Trophoblast cell (in vitro differentiated cells and primary cell): ENCODE measurements around the gene KAT2A.

ENCODE experiments used
- DNase-seq, 2 donors: peaks; one replicate each; pipeline ENCODE4 v3.0.0-alpha.2; 2016
- H2AFZ ChIP-seq: 2 replicates; pipeline ENCODE4 v1.6.1; 2013; ENCODE audit warnings: low read length, moderate library complexity, mild to moderate bottlenecking; ENCODE audit not compliant: insufficient read depth, poor library complexity
- H2AK5ac ChIP-seq: 2 replicates; pipeline ENCODE4 v1.6.1; 2013; ENCODE audit warnings: mild to moderate bottlenecking, low read length
- H2BK120ac ChIP-seq: 2 replicates; pipeline ENCODE4 v1.6.1; 2013; ENCODE audit warnings: low read length, mild to moderate bottlenecking, moderate library complexity; ENCODE audit not compliant: insufficient read depth, poor library complexity
- H2BK12ac ChIP-seq: 2 replicates; pipeline ENCODE4 v1.6.1; 2013; ENCODE audit warnings: mild to moderate bottlenecking, low read length, moderate library complexity
- H2BK5ac ChIP-seq: 2 replicates; pipeline ENCODE4 v1.6.1; 2013; ENCODE audit warnings: low read length, low read depth, moderate library complexity, mild to moderate bottlenecking; ENCODE audit not compliant: poor library complexity
- H3K14ac ChIP-seq: 2 replicates; pipeline ENCODE4 v1.6.1; 2013; ENCODE audit warnings: mild to moderate bottlenecking, low read length
- H3K18ac ChIP-seq: 2 replicates; pipeline ENCODE4 v1.6.1; 2013; ENCODE audit warnings: mild to moderate bottlenecking, low read length
- H3K23ac ChIP-seq: 2 replicates; pipeline ENCODE4 v1.6.1; 2013; ENCODE audit warnings: low read length
- H3K27ac ChIP-seq: 2 replicates; pipeline ENCODE4 v1.5.1; 2013; ENCODE audit warnings: low read depth, mild to moderate bottlenecking, inconsistent platforms, low read length, moderate library complexity
- H3K27me3 ChIP-seq: 2 replicates; pipeline ENCODE4 v1.6.1; 2013; ENCODE audit warnings: inconsistent platforms, mild to moderate bottlenecking, low read length, moderate library complexity; ENCODE audit not compliant: insufficient read depth
- H3K36me3 ChIP-seq, 2 experiments: 1 replicate in 1 of 2; 2 replicates in 1 of 2; pipeline ENCODE4 v1.6.1; 2013; ENCODE audit warnings: low read length in 2 of 2, mild to moderate bottlenecking in 2 of 2, moderate library complexity in 1 of 2; ENCODE audit not compliant: insufficient read depth in 2 of 2, control insufficient read depth in 1 of 2
- H3K4ac ChIP-seq: 2 replicates; pipeline ENCODE4 v1.6.1; 2013; ENCODE audit warnings: low read depth, mild to moderate bottlenecking, low read length, moderate library complexity
- H3K4me1 ChIP-seq, 2 experiments: 1 replicate in 1 of 2; 2 replicates in 1 of 2; pipeline ENCODE4 v1.6.1; 2013; ENCODE audit warnings: low read length in 2 of 2, mild to moderate bottlenecking in 2 of 2, moderate library complexity in 1 of 2; ENCODE audit not compliant: insufficient read depth in 2 of 2, control insufficient read depth in 1 of 2
- H3K4me2 ChIP-seq: 2 replicates; pipeline ENCODE4 v1.6.1; 2013; ENCODE audit warnings: inconsistent platforms, mild to moderate bottlenecking, low read length, moderate library complexity
- H3K4me3 ChIP-seq: 2 replicates; pipeline ENCODE4 v1.5.1; 2013; ENCODE audit warnings: mild to moderate bottlenecking, low read depth, low read length, inconsistent platforms
- H3K79me1 ChIP-seq: one replicate; pipeline ENCODE4 v1.6.1; 2013; ENCODE audit warnings: low read length
- H3K79me2 ChIP-seq: 2 replicates; pipeline ENCODE4 v1.6.1; 2013; ENCODE audit warnings: low read length, mild to moderate bottlenecking; ENCODE audit not compliant: control insufficient read depth, insufficient read depth, poor library complexity
- H3K9ac ChIP-seq: 2 replicates; pipeline ENCODE4 v1.6.1; 2013; ENCODE audit warnings: mild to moderate bottlenecking, low read length
- H3K9me3 ChIP-seq: 2 replicates; pipeline ENCODE4 v1.6.1; 2013; ENCODE audit warnings: low read depth, mild to moderate bottlenecking, control low read depth, inconsistent platforms, low read length; ENCODE audit not compliant: insufficient read depth
- H4K12ac ChIP-seq: 2 replicates; pipeline ENCODE4 v1.6.1; 2013; ENCODE audit warnings: low read depth, mild to moderate bottlenecking, low read length, moderate library complexity
- H4K8ac ChIP-seq: 2 replicates; pipeline ENCODE4 v1.6.1; 2013; ENCODE audit warnings: low read depth, mild to moderate bottlenecking, low read length, moderate library complexity
- H4K91ac ChIP-seq: one replicate; pipeline ENCODE4 v1.6.1; 2013; ENCODE audit warnings: low read depth, mild to moderate bottlenecking, low read length, moderate library complexity
- WGBS: extraction: QIAGEN DNeasy Blood & Tissue Kit; methylation state at CpG from one replicate; pipeline ENCODE4 v1.1.7; 2013; ENCODE audit warnings: missing lambda C conversion rate; ENCODE audit not compliant: insufficient read length, insufficient coverage; ENCODE audit errors: extremely low coverage; 5-methylcytosine and 5-hydroxymethylcytosine counted together

Gene KAT2A

GRCh38 chr17:42107597-42108576 is 13.3 kb downstream of the KAT2A start:
- no peak overlapping the region for H4K8ac ChIP-seq
- no peak overlapping the region for H2BK120ac ChIP-seq
- peak; percentile 88 to 89 for DNase-seq
- H3K9me3 ChIP-seq: peaks cover 2% of the 10 kb centered on the region
- H3K79me1 ChIP-seq: no peaks in the 10 kb centered on the region
- no peak overlapping the region for H3K23ac ChIP-seq
- H3K4ac ChIP-seq: no peak overlapping the region
- no peaks in the 10 kb centered on the region for H3K27me3 ChIP-seq
- no peak overlapping the region for H3K14ac ChIP-seq
- H3K18ac ChIP-seq: no peak overlapping the region
- no peaks in the 10 kb centered on the region for H3K36me3 ChIP-seq
- H4K91ac ChIP-seq: no peak overlapping the region
- no peak overlapping the region for H3K4me3 ChIP-seq
- H3K9ac ChIP-seq: no peak overlapping the region
- H3K4me2 ChIP-seq: peak overlapping the region; percentile 34
- H2AK5ac ChIP-seq: no peak overlapping the region
- no peak overlapping the region for H2BK5ac ChIP-seq
- H2BK12ac ChIP-seq: no peak overlapping the region
- H2AFZ ChIP-seq: no peak overlapping the region
- no peaks in the 10 kb centered on the region for H3K79me2 ChIP-seq
- H4K12ac ChIP-seq: no peak overlapping the region
- WGBS: no CpG with 5 or more reads among the region's 51 CpGs
- peaks cover 0 to 3% of the 10 kb centered on the region in 2 experiments for H3K4me1 ChIP-seq
- H3K27ac ChIP-seq: no peak overlapping the region

GRCh38 chr17:42107124-42107523 is 14.0 kb downstream of the KAT2A start:
- no CpG with 5 or more reads among the region's 6 CpGs for WGBS

GRCh38 chr17:42106009-42106408 is 15.2 kb downstream of the KAT2A start:
- H4K12ac ChIP-seq: no peak overlapping the region
- no peak overlapping the region for H4K91ac ChIP-seq
- no peak overlapping the region for H3K23ac ChIP-seq
- H2AFZ ChIP-seq: no peak overlapping the region
- no peak for DNase-seq
- no peak overlapping the region for H2AK5ac ChIP-seq
- H3K4me2 ChIP-seq: no peak overlapping the region
- no peaks in the 10 kb centered on the region for H3K79me2 ChIP-seq
- H3K14ac ChIP-seq: no peak overlapping the region
- peaks cover 0 to 3% of the 10 kb centered on the region in 2 experiments for H3K4me1 ChIP-seq
- no peak overlapping the region for H3K18ac ChIP-seq
- no peak overlapping the region for H3K4ac ChIP-seq
- no peak overlapping the region for H3K9ac ChIP-seq
- H2BK12ac ChIP-seq: no peak overlapping the region
- H3K27ac ChIP-seq: no peak overlapping the region
- no peaks in the 10 kb centered on the region for H3K79me1 ChIP-seq
- no CpG with 5 or more reads among the region's 2 CpGs for WGBS
- no peak overlapping the region for H2BK120ac ChIP-seq
- H3K4me3 ChIP-seq: no peak overlapping the region
- H2BK5ac ChIP-seq: no peak overlapping the region
- H4K8ac ChIP-seq: no peak overlapping the region
- no peaks in the 10 kb centered on the region for H3K9me3 ChIP-seq
- H3K36me3 ChIP-seq: no peaks in the 10 kb centered on the region
- H3K27me3 ChIP-seq: no peaks in the 10 kb centered on the region

More at GRCh38 chr17:42107124-42107523, 14.0 kb downstream of the KAT2A start:
- no peak overlapping the region for H2AK5ac ChIP-seq
- no peak for DNase-seq
- H4K12ac ChIP-seq: no peak overlapping the region
- H2BK120ac ChIP-seq: no peak overlapping the region
- no peaks in the 10 kb centered on the region for H3K36me3 ChIP-seq
- no peak overlapping the region for H3K23ac ChIP-seq
- no peak overlapping the region for H3K4me3 ChIP-seq
- no peak overlapping the region for H3K4ac ChIP-seq
- no peak overlapping the region for H4K91ac ChIP-seq
- H3K79me2 ChIP-seq: no peaks in the 10 kb centered on the region
- no peak overlapping the region for H2BK12ac ChIP-seq
- no peak overlapping the region for H3K14ac ChIP-seq
- peaks cover 2% of the 10 kb centered on the region for H3K9me3 ChIP-seq
- H3K9ac ChIP-seq: no peak overlapping the region
- no peak overlapping the region for H3K4me2 ChIP-seq
- H2AFZ ChIP-seq: no peak overlapping the region
- H2BK5ac ChIP-seq: no peak overlapping the region
- H3K27ac ChIP-seq: no peak overlapping the region
- H3K27me3 ChIP-seq: no peaks in the 10 kb centered on the region
- peaks cover 0 to 3% of the 10 kb centered on the region in 2 experiments for H3K4me1 ChIP-seq
- H3K18ac ChIP-seq: no peak overlapping the region
- no peaks in the 10 kb centered on the region for H3K79me1 ChIP-seq
- H4K8ac ChIP-seq: no peak overlapping the region

- no peak overlapping the region for H3K23ac ChIP-seq
- no peaks in the 10 kb centered on the region for H3K27me3 ChIP-seq
- peaks cover 0 to 3% of the 10 kb centered on the region in 2 experiments for H3K4me1 ChIP-seq
- no peak overlapping the region for H4K91ac ChIP-seq
- no peak for DNase-seq
- H3K14ac ChIP-seq: no peak overlapping the region
- no peaks in the 10 kb centered on the region for H3K79me1 ChIP-seq
- H3K9me3 ChIP-seq: no peaks in the 10 kb centered on the region
- H2AFZ ChIP-seq: no peak overlapping the region
- H2BK5ac ChIP-seq: no peak overlapping the region
- H3K27ac ChIP-seq: no peak overlapping the region
- H3K4ac ChIP-seq: no peak overlapping the region
- H3K79me2 ChIP-seq: no peaks in the 10 kb centered on the region
- no peak overlapping the region for H3K18ac ChIP-seq
- WGBS: no CpG with 5 or more reads among the region's 3 CpGs
- H2AK5ac ChIP-seq: no peak overlapping the region
- H3K4me2 ChIP-seq: no peak overlapping the region
- no peak overlapping the region for H4K8ac ChIP-seq
- no peak overlapping the region for H2BK120ac ChIP-seq
- H3K36me3 ChIP-seq: no peaks in the 10 kb centered on the region
- H3K9ac ChIP-seq: no peak overlapping the region
- no peak overlapping the region for H4K12ac ChIP-seq
- H3K4me3 ChIP-seq: no peak overlapping the region
- H2BK12ac ChIP-seq: no peak overlapping the region
These were observed 16.9 kb downstream of the KAT2A start for GRCh38 chr17:42104264-42104663.
